Germinal center (tissue), 1 donor: ENCODE data around the gene AFF1.
A peak's percentile ranks its signal among the peaks of the same experiment; 100 is the strongest.

Source experiments
- DNase-seq: peaks from one replicate; pipeline ENCODE4 v3.0.0; 2012; ENCODE audit warnings: mixed read lengths, low spot score

AFF1 gene

GRCh38 chr4:87086143-87086805, 151.5 kb downstream of the AFF1 start:
- DNase-seq, result no peak

GRCh38 chr4:87087015-87087414, 152.2 kb downstream of the AFF1 start:
- no peak for DNase-seq

GRCh38 chr4:87087420-87087819, 152.6 kb downstream of the AFF1 start:
- DNase-seq, result no peak

DNA sequence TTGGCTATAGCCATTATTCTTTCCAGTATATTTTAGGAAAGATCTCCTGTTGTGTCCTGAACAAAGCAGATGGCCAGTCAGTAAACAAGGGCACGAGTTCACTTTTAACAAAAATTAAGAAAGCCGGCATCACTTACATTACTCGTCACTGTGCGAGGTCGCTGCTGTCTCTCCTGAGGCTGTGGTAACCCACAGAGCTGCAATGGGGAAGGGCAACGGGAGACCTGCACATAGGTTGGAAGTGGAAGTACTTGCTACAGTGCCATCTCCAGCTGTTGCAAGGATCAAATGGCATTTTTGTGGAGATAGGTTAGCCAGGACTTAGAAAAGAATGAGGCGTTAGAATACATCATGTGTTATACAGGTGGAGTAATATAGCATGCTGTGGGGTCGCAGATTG, 153.4 kb downstream of the AFF1 start:
- DNase-seq, result no peak

- DNase-seq, result no peak
Observed at GRCh38 chr4:87089368-87089767, 154.6 kb downstream of the AFF1 start.

DNA sequence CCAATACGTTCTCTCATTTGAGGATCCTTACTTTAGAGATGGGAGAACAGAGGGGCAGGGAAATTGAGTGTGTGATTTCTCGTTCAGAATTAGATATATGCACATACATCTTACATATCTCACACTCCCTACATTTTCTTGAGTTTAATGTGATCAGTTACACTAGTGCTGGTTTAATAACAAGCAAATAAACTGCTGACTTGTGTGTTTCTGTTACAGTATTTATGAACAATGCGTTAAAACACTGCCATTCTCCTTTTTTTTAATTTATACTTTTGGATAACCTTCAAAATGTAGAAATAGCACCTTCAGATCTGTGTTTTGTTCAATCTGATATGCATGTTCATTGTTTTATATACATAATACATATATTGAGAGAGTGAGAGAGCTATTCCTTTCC, 155.5 kb downstream of the AFF1 start:
- no peak for DNase-seq

DNA sequence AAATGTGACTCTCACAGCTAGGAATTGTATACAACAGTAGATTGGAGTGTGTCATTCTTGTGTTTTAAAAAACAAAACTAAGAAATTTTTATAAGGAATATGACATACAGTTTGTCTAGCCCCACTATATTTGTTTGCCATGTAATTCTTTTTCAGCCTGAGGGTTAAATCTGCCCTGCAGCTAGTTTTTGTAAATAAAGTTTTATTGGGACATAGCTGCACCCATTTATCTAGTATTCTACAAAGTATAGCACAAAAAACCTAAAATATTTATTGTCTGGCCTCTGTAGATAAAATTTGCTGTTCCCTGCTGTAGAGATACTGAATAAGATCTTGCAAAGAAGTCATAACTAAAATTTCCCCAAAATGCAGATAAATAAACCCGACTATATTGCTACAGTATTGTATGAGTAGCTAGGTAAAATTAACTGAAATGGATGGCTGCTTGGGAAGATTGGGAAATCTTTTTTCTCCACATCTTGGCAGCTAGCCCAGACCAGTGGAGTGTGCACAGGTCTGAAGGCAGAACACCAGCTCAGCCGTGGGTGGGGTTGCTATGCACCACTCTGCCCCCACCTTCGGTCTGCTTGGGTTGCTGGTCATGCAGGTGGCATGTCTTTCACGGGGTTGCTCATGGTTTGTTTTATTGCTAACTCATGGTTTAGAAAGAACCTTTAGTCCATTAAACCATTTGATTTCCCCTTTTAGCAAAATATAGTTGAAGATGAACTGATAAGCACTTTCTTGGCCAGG, 157.8 kb downstream of the AFF1 start:
- DNase-seq, result peak; percentile 8

DNA sequence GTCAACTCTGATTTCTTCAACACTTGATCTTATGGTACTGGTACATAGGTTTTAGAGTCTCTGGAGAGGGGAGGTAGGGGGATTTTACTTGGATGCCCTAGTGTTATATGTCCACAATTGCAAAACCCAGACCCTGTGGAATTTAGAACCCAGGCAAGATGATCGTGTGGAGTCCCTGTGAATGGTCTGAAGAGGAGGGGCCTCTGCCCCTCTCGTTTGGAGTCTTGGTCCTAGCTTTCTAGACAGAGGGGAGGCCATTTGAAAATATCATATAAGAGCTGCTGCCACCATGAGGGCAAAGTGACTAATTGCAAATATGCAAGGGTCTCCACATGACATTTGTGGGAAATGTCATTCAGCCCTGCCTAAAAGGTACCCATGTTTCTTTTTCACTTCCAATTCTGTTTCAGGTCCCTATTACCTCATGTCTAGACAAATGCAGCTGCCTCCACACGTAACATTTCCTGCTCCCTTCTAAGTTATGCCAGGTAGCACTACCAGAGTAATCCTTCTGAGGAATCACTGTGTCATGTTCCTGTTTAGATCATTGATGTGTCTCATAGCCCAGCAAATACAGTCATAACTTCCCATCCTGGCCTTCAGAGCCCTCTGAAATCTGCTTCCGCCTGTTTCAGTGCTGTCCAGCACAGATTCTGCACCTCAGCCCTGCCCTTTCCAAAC, 158.8 kb downstream of the AFF1 start:
- peak; percentile 60 for DNase-seq

DNA sequence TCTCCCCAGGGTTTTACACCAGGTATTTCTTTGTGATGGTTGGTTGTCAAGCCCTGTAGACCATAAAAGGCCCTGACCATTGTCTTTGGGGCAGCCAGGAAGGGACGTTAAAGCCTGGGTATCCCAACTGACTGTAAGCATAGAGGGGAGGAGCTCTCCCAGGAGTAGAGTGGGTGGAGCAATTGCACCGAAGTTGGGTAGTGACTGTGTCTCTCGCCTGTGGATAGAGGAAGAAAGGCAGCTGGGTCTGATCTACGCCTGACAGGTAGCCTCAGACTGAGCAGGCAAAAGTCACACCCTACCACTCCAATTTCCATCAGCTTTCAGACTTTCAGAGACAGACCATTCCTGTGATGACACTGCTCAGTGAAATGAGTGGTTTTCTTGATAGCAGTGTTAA, 162.3 kb downstream of the AFF1 start:
- no peak for DNase-seq

DNA sequence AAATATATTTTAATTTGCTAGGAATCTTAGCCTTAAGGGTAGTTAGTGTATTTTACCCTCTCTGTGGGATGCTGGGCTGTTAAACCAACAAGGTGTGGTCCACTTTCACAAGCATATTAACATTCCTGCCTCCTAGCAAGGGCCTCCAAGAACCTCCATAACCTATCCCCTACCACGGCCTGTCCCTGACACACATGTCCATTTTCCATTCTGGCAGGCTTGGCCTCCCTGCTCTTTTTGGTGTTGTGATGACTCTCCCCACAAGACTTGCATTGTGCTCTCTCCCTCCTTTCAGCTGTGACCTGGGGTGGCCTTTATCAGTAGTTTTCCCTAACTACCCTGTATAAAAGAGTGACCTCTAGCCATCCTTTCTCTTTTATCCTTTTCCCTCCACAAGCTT, 165.4 kb downstream of the AFF1 start:
- DNase-seq, result no peak

DNA sequence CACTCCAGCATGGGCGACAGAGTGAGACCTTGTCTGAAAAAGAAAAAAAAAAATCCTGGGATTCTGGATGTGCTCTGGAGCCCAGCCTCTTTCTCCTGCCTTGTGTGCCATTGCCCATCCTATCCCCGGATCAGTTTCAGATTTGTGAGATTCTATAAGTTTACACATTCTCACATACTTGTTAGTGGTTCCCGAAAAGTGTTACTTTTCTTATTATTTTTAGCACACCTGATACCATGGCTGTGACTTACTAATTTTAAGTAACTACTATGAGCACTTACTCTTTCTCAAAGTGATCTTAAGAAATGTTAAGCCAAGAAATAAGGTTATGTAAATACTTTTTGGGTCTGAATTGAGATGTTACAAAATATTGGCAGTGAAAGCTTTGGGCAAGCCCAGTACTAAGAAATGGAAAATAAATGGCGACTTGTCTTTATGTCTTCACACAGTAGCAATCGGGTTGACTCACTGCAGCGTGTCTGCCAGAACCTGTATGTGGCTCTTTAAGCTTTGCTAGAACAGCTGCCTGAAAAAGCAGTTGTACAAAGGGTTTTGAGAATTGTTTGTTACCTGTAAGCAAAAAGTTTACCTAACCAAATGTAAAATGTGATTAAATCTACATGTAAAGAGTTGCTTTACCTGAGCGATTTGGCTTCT, 166.9 kb downstream of the AFF1 start:
- no peak for DNase-seq

DNA sequence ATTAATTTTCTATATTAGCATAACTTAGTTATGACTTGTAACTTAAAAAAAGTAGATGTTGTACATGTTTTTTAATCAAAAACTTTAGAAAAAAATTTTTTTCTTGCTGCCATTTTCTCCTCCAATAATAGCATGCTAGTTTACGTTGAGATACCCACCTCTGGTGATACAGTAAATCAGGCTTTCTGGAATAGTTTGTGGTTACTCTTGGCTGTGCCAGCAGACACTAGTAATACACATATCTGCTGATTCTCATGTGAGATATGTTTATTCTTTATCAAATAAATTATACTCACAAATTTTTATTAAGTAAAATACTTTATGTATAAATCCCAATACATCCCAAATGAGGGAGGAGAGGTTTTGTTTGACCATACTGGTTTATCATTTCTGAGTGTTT, 168.3 kb downstream of the AFF1 start:
- no peak for DNase-seq

GRCh38 chr4:87103691-87104187, 168.9 kb downstream of the AFF1 start:
- DNase-seq, result no peak

- DNase-seq, result no peak
Observed at GRCh38 chr4:87105101-87105845, 170.5 kb downstream of the AFF1 start.

DNA sequence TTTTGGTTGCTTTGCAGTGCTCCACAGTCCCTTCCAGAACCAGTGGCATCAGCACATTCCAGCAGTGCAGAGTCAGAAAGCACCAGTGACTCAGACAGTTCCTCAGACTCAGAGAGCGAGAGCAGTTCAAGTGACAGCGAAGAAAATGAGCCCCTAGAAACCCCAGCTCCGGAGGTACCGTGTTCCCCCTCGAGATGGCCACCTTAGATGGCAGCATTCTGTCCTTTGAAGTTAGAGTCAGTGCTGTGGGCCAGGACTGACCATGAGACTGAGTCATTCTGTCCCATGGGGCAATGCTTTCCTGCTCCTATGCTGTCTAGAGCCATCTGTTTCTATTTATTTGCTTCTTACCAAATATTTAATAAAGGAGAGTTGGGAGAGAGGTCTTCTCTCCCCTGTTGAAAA, 173.3 kb downstream of the AFF1 start:
- DNase-seq, result no peak

DNA sequence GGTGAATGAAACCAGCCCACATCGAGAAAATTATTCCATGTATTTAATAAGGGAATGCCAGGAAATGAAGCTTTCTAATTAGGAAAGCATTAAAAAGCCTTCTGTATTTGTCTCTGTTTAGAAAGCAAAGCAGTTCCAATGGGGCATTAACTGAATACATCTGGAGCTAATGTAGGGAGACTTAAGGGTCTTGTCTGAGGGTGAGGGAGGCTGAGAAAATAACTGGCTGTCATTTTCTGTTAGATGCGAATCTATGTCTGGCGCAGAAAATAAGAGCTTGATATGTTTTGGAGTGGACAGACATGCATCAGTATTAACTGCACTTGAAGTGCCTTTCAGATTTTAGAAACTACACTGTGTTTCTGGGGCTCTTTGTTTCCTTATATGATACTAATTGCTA, 174.3 kb downstream of the AFF1 start:
- DNase-seq, result no peak

- no peak for DNase-seq
Observed at GRCh38 chr4:87109945-87110344, 175.1 kb downstream of the AFF1 start.

DNA sequence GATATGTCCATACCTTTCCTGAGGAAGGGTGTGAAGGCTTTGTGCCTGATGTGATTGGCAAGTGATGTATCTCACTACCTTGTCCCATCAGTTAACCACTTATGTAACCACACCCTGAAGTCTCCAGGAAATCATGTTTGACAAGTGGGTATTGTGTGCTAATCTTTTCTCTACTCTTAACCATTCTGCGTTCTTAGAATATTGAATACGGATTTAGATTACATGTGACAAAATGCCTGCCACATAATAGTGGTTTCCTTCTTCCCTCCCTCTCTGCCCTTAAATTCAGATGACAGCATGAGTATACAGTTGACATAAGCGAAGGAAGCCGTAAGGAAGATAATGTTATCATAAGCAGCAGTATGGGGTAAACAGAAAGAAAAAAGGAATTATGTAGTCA, 177.3 kb downstream of the AFF1 start:
- no peak for DNase-seq

DNA sequence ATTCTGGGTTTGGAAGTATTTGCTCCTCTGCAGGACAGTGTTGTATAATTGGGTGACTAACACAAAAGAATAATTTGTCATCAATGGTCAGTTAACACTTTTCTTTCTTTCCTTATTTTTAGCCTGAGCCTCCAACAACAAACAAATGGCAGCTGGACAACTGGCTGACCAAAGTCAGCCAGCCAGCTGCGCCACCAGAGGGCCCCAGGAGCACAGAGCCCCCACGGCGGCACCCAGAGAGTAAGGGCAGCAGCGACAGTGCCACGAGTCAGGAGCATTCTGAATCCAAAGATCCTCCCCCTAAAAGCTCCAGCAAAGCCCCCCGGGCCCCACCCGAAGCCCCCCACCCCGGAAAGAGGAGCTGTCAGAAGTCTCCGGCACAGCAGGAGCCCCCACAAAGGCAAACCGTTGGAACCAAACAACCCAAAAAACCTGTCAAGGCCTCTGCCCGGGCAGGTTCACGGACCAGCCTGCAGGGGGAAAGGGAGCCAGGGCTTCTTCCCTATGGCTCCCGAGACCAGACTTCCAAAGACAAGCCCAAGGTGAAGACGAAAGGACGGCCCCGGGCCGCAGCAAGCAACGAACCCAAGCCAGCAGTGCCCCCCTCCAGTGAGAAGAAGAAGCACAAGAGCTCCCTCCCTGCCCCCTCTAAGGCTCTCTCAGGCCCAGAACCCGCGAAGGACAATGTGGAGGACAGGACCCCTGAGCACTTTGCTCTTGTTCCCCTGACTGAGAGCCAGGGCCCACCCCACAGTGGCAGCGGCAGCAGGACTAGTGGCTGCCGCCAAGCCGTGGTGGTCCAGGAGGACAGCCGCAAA, 179.6 kb downstream of the AFF1 start:
- DNase-seq, result no peak

- no peak for DNase-seq
Observed at GRCh38 chr4:87116231-87116630, 181.4 kb downstream of the AFF1 start.
